ENCODE measurements around the gene MSH5.

Gene MSH5

GRCh38 chr6:31729979-31730630, 9.7 kb upstream of the MSH5 start:
- peak; percentile 92 for DNase-seq (ENCODE audit: low spot score)

DNA sequence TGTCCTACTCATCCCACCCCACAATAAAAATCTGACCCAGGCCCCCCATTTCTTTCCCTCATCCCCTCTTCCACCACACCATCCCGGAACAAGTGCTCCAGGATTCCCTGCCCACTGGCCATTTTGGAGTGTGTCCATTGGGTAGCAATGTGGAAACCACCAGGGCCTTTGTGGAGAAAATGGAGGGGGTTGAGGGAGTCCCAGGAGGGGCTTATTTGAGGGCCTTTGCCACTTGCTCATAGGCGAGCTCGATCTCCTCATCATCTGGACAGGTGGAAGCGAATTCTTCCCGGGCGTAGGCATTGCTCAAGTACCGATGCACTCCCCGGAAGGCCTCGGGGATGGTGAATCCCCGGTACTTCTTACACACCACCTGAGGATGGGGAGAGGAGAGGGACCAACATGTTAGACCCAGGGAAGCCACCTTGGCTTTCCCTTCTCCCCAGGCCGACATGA, 9.1 kb upstream of the MSH5 start:
- no peak for DNase-seq (ENCODE audit: low spot score)

GRCh38 chr6:31732029-31732428, 7.8 kb upstream of the MSH5 start:
- no peak for DNase-seq (ENCODE audit: low spot score)

- DNase-seq (ENCODE audit: low spot score) = no peak
Measured at GRCh38 chr6:31733734-31734133, 6.1 kb upstream of the MSH5 start.

DNA sequence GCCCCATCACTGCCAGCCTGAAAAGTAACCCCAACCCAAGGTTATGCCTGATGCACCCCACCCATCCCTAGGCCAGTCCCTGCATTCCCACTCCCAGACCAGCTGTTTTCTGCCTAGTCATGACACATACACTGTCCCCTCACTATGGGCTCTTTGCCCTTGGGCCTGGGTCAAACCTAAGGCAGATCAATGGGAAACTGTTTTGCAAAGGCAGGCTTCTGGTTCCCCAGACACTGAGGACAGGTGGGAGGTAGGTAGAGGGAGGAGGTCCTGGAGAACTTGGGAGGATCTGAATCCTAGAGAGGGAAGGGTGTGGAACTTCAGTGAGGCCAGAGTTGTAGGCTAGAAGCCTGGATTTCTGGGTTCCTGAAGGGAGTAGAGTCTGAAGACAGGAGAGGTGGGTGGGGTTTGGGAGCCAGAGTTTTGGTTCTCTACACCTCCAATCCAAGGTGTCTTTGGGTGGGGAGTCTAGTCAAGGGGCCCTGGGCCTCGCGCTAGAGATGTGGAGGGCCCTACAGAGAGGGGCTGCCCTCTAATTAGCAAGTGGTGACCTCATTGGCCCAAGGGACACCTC, 5.5 kb upstream of the MSH5 start:
- DNase-seq (ENCODE audit: low spot score) = no peak

- no peak for DNase-seq (ENCODE audit: low spot score)
Measured at GRCh38 chr6:31734821-31735406, 4.9 kb upstream of the MSH5 start.

DNA sequence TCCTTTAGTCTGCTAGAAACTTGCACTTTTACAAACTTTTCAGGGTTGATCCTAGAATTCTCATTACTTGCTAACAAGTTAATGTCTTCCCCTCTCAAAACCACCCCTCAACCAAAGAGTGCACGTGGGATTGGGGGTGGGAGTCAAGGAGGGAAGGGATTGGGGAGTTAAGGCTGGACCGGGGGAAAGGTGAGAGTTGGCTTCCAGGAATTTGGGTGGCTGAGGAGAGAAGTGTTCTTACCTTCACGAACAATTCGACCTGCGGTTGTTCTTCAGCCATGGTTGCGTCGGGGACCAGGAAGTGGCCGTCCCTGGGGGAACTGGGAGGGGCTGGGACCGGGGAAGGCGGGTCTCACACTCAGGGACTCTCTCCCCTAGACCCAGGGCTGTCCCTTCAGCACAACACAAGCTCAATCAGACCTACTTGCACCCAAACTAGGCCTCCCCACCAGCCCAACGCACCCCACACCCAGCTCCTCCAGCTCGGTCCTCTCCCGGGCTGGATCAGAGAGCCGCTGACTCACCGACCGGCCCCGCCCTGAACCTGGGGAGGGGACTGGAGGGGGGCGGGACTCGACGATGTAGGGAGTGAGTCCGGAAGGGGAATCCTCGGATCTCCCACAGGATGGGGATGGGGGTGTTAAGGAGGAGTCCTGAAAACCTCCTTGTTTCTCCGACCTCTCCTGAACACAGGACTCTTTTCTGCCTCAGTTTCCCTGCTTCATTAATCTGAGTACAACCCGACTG, 3.6 kb upstream of the MSH5 start, which contains the start of gene CLIC1:
Gene CLIC1 (minus strand): TSS at position 510 of the 747 bp plus-strand sequence. CDS start 230 bp downstream, at position 280.
- DNase-seq (ENCODE audit: low spot score) = no peak

DNA sequence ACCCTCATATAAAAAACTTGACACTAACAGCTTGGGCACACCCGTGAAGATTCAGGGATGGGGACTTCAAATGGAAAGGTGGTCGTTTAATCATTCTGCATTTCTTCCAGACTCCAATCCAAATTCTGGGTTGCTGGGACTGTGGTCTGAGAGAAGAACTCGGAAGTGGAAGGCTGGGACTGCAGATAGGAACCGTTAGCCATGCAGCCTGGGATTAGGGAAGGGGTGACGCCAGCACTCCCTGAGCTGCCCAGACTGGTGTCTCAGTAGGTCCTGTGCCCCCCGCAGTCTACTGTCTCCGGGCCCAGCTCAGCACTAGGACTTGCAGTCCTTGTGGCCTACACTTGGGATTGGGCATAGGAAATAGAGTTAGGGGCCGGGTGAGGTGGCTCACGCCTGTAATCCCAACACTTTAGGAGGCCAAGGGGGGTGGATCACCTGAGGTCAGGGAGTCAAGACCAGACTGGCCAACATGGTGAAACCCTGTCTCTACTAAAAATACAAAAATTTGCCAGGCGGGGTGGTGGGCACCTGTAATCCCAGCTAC, 3.0 kb upstream of the MSH5 start:
- no peak for DNase-seq (ENCODE audit: low spot score)

GRCh38 chr6:31737315-31737990, 2.4 kb upstream of the MSH5 start:
- no peak for DNase-seq (ENCODE audit: low spot score)

GRCh38 chr6:31737991-31738979, 1.5 kb upstream of the MSH5 start:
- DNase-seq (ENCODE audit: low spot score) = no peak

DNA sequence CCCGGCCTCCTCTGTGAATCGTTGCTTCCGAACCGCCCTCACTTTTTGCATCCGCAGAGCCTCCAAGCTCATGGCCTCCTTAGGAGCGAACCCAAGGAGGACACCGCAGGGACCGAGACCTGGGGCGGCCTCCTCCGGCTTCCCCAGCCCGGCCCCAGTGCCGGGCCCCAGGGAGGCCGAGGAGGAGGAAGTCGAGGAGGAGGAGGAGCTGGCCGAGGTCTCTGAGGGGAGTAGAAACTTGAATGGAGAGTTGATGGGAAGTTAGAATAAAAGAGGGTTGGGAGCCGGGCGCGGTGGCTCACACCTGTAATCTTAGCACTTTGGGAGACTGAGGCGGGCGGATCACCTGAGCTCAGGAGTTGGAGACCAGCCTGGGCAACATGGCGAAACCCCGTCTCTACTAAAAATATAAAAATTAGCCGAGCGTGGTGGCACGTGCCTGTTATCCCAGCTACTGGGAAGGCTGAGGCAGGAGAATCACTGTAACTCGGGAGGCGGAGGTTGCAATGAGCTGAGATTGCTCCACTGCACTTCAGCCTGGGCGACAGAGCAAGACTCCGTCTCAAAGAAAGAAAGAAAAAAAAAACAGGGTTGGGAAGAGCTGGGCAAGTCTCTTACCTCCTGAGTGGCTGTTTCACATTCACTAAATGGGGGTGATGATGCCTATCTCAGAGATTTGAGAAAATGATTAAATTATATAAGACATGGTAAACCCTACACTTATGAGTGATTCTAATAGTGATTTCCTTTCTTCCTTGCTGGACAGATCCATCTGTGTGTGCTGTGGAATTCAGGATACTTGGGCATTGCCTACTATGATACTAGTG, 805 bp downstream of the MSH5 start:
- DNase-seq (ENCODE audit: low spot score) = no peak

DNA sequence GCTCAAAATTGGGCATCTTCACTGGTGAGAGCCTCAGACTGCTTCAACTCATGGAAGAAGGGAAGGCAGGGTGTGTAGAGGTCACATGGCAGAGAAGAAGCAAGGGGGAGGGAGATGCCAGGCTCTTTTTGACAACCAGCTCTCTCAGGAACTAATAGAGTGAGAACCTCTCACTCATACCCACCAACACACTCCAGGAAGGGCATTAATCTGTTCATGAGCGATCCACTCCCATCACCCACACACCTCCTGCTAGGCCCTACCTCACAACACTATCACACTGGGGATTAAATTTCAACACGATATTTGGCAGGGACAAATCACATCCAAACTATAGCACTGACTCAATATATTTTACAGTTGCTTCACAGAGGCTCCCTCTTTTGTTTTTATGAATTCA, 2.0 kb downstream of the MSH5 start:
- no peak for DNase-seq (ENCODE audit: low spot score)

DNA sequence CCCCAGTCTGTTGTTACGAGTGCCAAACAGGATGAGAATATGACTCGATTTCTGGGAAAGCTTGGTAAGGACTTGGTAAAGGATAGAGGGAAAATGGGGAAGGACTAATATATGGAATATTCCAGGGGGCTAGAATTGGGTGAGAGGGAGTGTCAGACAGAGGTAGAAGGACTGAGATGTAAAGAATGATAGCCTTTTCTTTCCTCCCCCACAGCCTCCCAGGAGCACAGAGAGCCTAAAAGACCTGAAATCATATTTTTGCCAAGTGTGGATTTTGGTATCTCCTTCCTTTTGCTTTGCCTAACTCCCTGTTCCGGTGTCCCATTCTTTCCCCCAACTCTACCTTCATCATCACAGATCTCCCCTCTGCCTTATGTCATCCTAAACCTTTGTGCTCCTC, 3.1 kb downstream of the MSH5 start:
- DNase-seq (ENCODE audit: low spot score) = no peak

DNA sequence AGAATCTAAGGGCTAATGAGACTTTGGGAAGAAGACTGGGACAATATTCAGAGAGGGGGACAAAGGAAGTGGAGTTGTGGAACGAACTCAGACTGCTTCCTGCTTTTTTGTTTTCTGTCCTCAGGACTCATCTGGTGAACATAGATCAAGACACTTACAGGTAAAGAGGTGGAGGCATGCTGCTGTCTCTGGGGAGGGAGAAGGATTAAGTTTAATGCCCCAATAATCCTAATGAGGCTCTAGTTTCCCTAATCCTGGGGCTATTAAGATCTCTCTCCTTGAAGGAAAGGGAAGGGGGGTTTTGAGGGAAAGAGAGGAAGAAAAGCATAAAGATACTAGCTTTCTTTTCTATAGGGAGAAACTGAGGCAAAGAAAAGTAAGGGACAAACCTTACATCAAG, 4.6 kb downstream of the MSH5 start:
- peak; percentile 60 for DNase-seq (ENCODE audit: low spot score)

GRCh38 chr6:31749301-31750036, 9.7 kb downstream of the MSH5 start:
- DNase-seq (ENCODE audit: low spot score) = no peak

- DNase-seq (ENCODE audit: low spot score) = no peak
Measured at GRCh38 chr6:31750411-31751022, 10.7 kb downstream of the MSH5 start.

DNA sequence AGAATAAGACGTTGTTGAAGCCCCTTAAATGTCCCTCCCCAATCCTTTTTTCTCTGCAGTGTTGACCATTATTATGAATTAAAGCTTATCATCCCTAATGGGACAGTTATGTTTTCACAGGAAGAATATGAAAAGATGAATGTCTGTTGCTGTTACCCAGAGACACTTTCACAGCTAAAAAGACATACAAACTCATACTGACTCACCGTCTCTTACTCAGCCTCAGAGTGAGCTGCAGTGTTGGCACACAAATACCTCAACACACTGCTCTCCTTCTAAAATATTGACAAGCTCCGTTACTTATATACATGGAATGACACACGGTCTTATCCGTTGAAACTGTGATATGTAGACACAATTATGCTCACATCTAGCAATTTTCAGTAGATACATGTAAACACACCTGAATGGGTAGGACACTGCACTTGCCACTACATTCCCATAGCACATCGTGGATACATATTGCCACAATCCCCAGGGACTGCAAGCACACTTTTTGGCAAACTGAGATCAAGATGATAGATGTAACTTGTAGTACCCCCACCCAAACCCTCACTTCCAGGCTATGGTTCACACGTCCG, 13.0 kb downstream of the MSH5 start:
- DNase-seq (ENCODE audit: low spot score) = no peak

DNA sequence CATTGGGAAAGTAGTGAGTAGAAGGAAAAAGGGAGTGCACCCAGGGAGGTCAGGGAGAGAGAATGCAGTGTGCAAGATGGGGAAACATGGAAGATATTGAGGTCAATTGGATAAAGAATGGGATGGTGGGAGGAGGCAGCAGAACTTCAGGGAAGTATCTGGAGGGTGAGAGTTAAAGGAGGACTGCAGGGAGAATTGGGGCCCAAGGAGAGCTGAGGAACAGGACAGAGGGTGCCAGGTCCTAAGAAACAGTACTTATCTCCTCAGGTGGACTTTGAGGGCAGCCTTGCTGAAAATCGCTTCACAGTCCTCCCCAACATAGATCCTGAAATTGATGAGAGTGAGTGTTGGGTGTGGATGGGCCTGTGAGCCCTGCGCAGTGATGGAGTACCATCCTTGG, 18.5 kb downstream of the MSH5 start:
- DNase-seq (ENCODE audit: low spot score) = no peak

All from D341Med (cell line).